Fibroblast of lung (primary cell): Measurements from ENCODE around the gene NCKAP5. TPM values are rescaled to one million over a fixed set of nuclear protein-coding genes. Genes with fewer than 3 reads are reported as not detected.

ENCODE experiments used
- DNase-seq, 2 donors: peaks; one replicate each; pipeline versions ENCODE4 v3.0.0 to v3.0.0-alpha.2; 2010; ENCODE audit warnings: low read depth in 2 of 2
- H2AFZ ChIP-seq: 2 replicates; pipeline ENCODE4 v1.5.1; 2012; ENCODE audit warnings: low read length, control low read depth, inconsistent platforms
- H3K27ac ChIP-seq: 2 replicates; pipeline ENCODE4 v1.5.1; 2011; ENCODE audit warnings: low read length, control low read depth; ENCODE audit not compliant: insufficient read depth
- H3K27me3 ChIP-seq: 2 replicates; pipeline ENCODE4 v1.5.1; 2011; ENCODE audit warnings: mild to moderate bottlenecking, low read length; ENCODE audit not compliant: control insufficient read depth, insufficient read depth
- H3K36me3 ChIP-seq: 2 replicates; pipeline ENCODE4 v1.5.1; 2011; ENCODE audit warnings: low read length; ENCODE audit not compliant: control insufficient read depth, insufficient read depth
- H3K4me1 ChIP-seq: 2 replicates; pipeline ENCODE4 v1.5.1; 2011; ENCODE audit warnings: low read length; ENCODE audit not compliant: control insufficient read depth, insufficient read depth; ENCODE audit errors: extremely low read depth
- H3K4me2 ChIP-seq: 2 replicates; pipeline ENCODE4 v1.5.1; 2011; ENCODE audit warnings: low read length, control low read depth; ENCODE audit not compliant: insufficient read depth; ENCODE audit errors: extremely low read depth
- H3K4me3 ChIP-seq, 4 experiments: fragments of 200-600 bp in 1 of 4; sonication (generic) in 1 of 4; replicated peaks in 1 of 4; 2 replicates each; pipeline ENCODE4 v1.5.1; 2011 to 2016; ENCODE audit warnings: low read length in 4 of 4, low read depth in 3 of 4, mild to moderate bottlenecking in 3 of 4, control low read depth in 2 of 4, inconsistent platforms in 1 of 4, mixed read lengths in 1 of 4; ENCODE audit not compliant: insufficient read depth in 1 of 4; ENCODE audit errors: control extremely low read depth in 1 of 4
- H3K79me2 ChIP-seq: 2 replicates; pipeline ENCODE4 v1.5.1; 2012; ENCODE audit warnings: mild to moderate bottlenecking, low read length, inconsistent platforms; ENCODE audit not compliant: control insufficient read depth, insufficient read depth
- H3K9ac ChIP-seq: 2 replicates; pipeline ENCODE4 v1.5.1; 2011; ENCODE audit warnings: mild to moderate bottlenecking, low read length, control low read depth; ENCODE audit not compliant: insufficient read depth
- H3K9me3 ChIP-seq: 2 replicates; pipeline ENCODE4 v1.5.1; 2012; ENCODE audit warnings: low read depth, low read length; ENCODE audit not compliant: control insufficient read depth, insufficient read depth
- H4K20me1 ChIP-seq: 2 replicates; pipeline ENCODE4 v1.5.1; 2011; ENCODE audit warnings: low read length; ENCODE audit not compliant: control insufficient read depth, insufficient read depth; ENCODE audit errors: extremely low read depth
- EZH2 ChIP-seq: IDR thresholded peaks from 2 replicates; pipeline ENCODE4 v1.5.1; 2012; ENCODE audit warnings: low read length, control low read depth, mild to moderate bottlenecking; ENCODE audit errors: missing control alignments
- polyA plus RNA-seq, 2 donors: library from polyadenylated mRNA; depleted of rRNA in 1 of 2; stranded (reverse) in 1 of 2; unstranded in 1 of 2; fragments of >200 nt; gene quantifications; 2 replicates each; pipeline ENCODE4 v1.2.1, GENCODE V29; 2011 to 2012; ENCODE audit warnings: missing spikeins in 1 of 2
- total RNA-seq: library from RNA; depleted of rRNA; stranded (reverse); fragments of >200 nt; gene quantifications from 2 replicates; pipeline ENCODE4 v1.2.1, GENCODE V29; 2014
- TF ChIP-seq, protein P1 (sequence below), 2 donors: IDR thresholded peaks in 1 of 2; conservative IDR thresholded peaks in 1 of 2; 1 replicate in 1 of 2; 2 replicates in 1 of 2; pipeline ENCODE4 v1.5.1; 2011 to 2012; ENCODE audit warnings: low read length in 2 of 2, control low read depth in 1 of 2, inconsistent platforms in 1 of 2, low read depth in 1 of 2, mild to moderate bottlenecking in 1 of 2

Gene NCKAP5
- total and polyA plus RNA-seq, 2 donors (not counting 1 experiment from before 2014, with no cell fraction given): 2.6 to 6.2 TPM

GRCh38 chr2:133377021-133377481 lies 191.2 kb downstream of the NCKAP5 start:
- no peak overlapping the region for H3K4me3 ChIP-seq
- peak; percentile 23 to 90 for DNase-seq
- no peak overlapping the region for H3K4me2 ChIP-seq
- no peak overlapping the region for H3K9ac ChIP-seq
- H3K27ac ChIP-seq: no peak overlapping the region
- TF ChIP-seq EZH2: no peak
- TF ChIP-seq, protein P1, sequence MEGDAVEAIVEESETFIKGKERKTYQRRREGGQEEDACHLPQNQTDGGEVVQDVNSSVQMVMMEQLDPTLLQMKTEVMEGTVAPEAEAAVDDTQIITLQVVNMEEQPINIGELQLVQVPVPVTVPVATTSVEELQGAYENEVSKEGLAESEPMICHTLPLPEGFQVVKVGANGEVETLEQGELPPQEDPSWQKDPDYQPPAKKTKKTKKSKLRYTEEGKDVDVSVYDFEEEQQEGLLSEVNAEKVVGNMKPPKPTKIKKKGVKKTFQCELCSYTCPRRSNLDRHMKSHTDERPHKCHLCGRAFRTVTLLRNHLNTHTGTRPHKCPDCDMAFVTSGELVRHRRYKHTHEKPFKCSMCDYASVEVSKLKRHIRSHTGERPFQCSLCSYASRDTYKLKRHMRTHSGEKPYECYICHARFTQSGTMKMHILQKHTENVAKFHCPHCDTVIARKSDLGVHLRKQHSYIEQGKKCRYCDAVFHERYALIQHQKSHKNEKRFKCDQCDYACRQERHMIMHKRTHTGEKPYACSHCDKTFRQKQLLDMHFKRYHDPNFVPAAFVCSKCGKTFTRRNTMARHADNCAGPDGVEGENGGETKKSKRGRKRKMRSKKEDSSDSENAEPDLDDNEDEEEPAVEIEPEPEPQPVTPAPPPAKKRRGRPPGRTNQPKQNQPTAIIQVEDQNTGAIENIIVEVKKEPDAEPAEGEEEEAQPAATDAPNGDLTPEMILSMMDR (conservative IDR thresholded peaks at IDR 0.05 in 1 of 2, IDR thresholded peaks at IDR 0.05 in 1 of 2; ENCODE audit: low read depth in 1 of 2, low read length in 2 of 2): no peak
- no peaks in the 10 kb centered on the region for H3K27me3 ChIP-seq
- no peaks in the 10 kb centered on the region for H3K9me3 ChIP-seq
- no peak overlapping the region for H2AFZ ChIP-seq
- H3K36me3 ChIP-seq: no peaks in the 10 kb centered on the region
- no peaks in the 10 kb centered on the region for H4K20me1 ChIP-seq
- H3K4me1 ChIP-seq: peaks cover 7% of the 10 kb centered on the region
- H3K79me2 ChIP-seq: no peaks in the 10 kb centered on the region

DNA sequence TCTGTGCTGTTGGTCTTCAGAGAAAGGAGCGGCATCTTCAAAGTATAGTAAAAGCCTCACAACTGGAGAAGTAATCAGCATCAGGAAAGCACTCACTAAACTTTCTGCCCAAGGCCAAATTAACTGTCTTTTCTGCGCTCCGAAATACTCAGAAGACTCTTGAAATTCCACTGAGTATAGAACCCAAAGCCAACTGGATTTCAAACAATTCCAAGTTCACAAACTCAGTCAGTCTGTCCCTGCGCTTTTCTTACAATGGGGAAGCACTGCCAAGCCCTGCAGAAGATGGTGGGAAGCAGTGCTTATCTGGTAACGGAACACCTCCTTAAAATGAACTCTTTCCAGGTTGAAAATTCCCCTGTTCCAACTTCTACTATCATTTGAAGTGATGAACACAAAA lies 193.5 kb downstream of the NCKAP5 start:
- no peaks in the 10 kb centered on the region for H4K20me1 ChIP-seq
- H3K9ac ChIP-seq: no peak overlapping the region
- no peak overlapping the region for H3K27ac ChIP-seq
- DNase-seq: no peak
- H3K4me3 ChIP-seq: no peak overlapping the region
- H3K4me1 ChIP-seq: peaks cover 7% of the 10 kb centered on the region
- H3K9me3 ChIP-seq: no peaks in the 10 kb centered on the region
- no peak overlapping the region for H2AFZ ChIP-seq
- no peak overlapping the region for H3K4me2 ChIP-seq
- H3K27me3 ChIP-seq: no peaks in the 10 kb centered on the region
- H3K36me3 ChIP-seq: no peaks in the 10 kb centered on the region
- no peak for TF ChIP-seq EZH2
- TF ChIP-seq, protein P1 (conservative IDR thresholded peaks at IDR 0.05 in 1 of 2, IDR thresholded peaks at IDR 0.05 in 1 of 2; ENCODE audit: low read depth in 1 of 2, low read length in 2 of 2): no peak
- no peaks in the 10 kb centered on the region for H3K79me2 ChIP-seq

GRCh38 chr2:133371286-133371685 lies 197.0 kb downstream of the NCKAP5 start:
- TF ChIP-seq, protein P1 (conservative IDR thresholded peaks at IDR 0.05 in 1 of 2, IDR thresholded peaks at IDR 0.05 in 1 of 2; ENCODE audit: low read depth in 1 of 2, low read length in 2 of 2): no peak
- TF ChIP-seq EZH2: no peak
- no peak for DNase-seq
- Histone ChIP-seq H3K4me1 (no peaks in the 10 kb centered on the region), H3K9me3 (no peaks in the 10 kb centered on the region), H3K79me2 (no peaks in the 10 kb centered on the region), H3K27ac (no peak overlapping the region), H3K9ac (no peak overlapping the region), H4K20me1 (no peaks in the 10 kb centered on the region), H3K27me3 (no peaks in the 10 kb centered on the region), H3K4me3 (no peak overlapping the region), H2AFZ (no peak overlapping the region), H3K4me2 (no peak overlapping the region), H3K36me3 (no peaks in the 10 kb centered on the region)
